ENCODE measurements around the gene EPN2.

The EPN2 gene

DNA sequence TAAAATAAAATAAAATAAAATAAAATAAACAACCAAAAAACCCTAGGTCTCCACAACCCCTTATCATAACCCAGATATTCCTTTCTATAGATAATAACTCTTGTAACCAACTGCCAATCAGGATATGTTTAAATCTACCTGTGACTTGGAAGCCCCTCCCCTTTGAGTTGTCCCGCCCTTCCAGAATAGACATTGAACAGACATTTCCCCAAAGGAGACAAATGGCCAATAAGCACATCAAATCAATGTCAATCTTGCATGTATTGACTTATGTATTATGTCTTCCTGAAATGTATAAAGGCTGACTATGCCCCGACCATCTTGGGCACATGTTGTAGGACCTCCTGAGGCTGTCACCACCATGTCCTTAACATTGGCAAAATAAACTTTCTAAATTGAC lies 139.6 kb downstream of the EPN2 start:
- DNase-seq (ENCODE audit: insufficient read length, low spot score) (no peak), FAIRE-seq (peak; percentile 62)

DNA sequence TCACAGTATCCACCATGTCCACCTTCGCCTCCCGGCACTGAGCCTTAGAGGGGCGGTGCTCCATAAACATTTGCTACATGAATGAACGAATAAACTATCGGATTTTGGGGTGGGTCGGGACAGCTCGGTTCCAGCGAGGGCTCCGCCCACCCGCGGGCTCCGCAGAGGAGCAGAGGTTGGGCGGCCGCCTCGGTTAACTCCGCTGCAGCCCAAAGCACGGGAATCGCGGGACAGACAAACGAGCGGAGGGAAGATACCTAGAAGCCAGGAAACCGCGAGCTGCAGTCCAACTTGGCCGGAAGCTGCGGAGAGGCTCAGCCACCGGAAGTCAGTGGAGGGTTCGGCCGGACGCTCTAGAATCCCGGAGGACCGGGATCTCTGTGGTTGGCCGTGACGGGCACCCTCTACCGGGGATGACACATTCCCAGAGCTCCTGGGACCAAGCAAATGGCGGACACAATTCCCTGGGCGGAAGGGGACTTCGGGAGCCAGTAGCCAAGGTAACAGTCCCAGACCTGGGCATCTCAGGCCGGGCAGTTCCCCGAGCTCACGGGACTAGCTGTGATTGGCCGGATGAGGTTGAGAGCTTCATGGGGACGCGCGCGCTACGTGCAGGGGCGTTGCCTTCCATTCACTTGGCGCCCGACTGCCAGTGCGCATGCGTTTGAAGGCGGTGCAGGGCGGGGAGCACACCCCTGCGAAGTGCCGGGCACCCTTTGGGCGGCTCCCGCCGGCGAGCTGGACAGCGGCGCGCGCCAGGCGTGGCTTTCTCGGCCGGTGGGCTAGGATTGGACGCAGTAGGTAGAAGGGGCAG lies 140.6 kb downstream of the EPN2 start:
- FAIRE-seq (no peak), DNase-seq (ENCODE audit: insufficient read length, low spot score) (peak; percentile 100)

DNA sequence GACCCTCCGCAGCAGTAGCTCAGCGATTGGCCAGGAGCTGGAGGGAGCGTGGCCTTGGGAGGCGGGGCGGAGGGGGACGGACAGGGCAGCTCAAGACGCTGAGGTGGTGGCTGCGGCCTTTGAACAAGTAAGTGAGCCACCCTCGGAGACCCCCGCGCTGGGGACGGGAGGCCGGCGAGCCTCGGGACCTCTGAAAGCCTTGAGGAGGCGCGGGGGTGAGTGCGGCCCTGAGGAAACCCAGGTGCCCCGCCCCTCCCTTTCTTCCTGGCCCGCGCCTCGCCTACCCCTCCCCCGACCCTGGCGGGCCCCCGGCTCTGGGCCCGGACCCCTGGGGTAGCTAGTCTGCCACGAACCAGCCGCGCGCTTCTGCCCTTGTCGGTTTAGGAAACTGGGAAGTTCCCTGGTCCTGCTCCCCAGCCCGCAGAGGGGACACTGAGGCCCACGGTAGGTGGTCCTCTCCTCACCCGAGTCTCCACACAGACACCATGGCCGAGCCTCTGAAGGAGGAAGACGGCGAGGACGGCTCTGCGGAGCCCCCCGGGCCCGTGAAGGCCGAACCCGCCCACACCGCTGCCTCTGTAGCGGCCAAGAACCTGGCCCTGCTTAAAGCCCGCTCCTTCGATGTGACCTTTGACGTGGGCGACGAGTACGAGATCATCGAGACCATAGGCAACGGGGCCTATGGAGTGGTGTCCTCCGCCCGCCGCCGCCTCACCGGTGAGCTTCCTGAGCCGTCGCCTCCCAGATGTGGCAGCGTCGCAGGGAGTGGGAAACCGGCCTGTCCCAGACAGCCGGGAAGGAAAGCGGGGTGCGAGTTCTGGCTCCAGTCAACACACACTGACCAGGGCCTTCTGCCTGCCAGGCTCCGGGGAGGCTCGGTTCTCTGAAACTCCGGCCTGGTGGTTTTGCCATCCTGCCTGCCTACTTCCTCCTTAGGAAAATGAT lies 141.5 kb downstream of the EPN2 start, which contains the start of gene MAPK7:
TSS of gene MAPK7 (plus strand) at position 83 of the 945 bp plus-strand sequence. CDS start at position 486, 403 bp downstream.
- peak; percentile 99 for FAIRE-seq
- DNase-seq (ENCODE audit: insufficient read length, low spot score): no peak

DNA sequence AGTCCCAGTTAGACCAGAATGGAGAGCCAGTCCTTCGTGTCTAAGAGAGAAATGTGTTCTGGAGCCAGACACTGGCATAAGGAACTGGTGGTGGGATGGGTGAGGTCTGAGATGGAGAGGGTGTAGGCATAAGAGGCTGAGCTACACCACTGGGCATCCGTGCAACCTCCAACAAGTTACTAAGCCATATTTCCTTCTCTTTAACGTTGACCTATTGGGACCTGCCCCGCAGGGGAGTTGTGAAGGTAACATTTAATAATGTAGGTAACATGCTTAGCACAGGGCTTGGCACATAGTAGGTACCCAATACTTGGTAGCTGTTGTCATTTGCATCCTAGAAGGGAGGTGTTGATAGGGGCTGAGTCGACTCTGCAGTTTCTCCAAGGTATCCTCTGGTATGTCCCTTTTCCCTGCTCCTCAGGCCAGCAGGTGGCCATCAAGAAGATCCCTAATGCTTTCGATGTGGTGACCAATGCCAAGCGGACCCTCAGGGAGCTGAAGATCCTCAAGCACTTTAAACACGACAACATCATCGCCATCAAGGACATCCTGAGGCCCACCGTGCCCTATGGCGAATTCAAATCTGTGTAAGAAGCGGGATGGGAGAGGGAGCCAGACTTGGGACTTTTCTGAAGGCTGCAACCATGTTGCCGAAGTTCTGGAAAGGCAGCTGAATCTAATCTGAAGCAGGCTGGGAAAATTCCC lies 142.3 kb downstream of the EPN2 start:
- no peak for DNase-seq (ENCODE audit: insufficient read length, low spot score)
- no peak for FAIRE-seq

DNA sequence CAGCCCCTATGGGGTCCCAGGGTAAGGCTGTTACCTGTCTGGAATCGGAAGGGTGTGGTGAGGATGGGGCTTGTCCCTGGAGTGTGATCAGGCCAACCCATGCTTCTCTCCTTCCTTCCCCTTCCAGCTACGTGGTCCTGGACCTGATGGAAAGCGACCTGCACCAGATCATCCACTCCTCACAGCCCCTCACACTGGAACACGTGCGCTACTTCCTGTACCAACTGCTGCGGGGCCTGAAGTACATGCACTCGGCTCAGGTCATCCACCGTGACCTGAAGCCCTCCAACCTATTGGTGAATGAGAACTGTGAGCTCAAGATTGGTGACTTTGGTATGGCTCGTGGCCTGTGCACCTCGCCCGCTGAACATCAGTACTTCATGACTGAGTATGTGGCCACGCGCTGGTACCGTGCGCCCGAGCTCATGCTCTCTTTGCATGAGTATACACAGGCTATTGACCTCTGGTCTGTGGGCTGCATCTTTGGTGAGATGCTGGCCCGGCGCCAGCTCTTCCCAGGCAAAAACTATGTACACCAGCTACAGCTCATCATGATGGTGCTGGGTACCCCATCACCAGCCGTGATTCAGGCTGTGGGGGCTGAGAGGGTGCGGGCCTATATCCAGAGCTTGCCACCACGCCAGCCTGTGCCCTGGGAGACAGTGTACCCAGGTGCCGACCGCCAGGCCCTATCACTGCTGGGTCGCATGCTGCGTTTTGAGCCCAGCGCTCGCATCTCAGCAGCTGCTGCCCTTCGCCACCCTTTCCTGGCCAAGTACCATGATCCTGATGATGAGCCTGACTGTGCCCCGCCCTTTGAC lies 143.5 kb downstream of the EPN2 start:
- no peak for DNase-seq (ENCODE audit: insufficient read length, low spot score)
- no peak for FAIRE-seq

DNA sequence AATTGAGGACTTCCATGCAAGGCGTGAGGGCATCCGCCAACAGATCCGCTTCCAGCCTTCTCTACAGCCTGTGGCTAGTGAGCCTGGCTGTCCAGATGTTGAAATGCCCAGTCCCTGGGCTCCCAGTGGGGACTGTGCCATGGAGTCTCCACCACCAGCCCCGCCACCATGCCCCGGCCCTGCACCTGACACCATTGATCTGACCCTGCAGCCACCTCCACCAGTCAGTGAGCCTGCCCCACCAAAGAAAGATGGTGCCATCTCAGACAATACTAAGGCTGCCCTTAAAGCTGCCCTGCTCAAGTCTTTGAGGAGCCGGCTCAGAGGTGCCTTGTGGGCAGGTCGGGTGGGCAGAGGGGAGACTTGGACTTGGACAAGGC lies 144.2 kb downstream of the EPN2 start:
- DNase-seq (ENCODE audit: insufficient read length, low spot score) (no peak), FAIRE-seq (no peak)

DNA sequence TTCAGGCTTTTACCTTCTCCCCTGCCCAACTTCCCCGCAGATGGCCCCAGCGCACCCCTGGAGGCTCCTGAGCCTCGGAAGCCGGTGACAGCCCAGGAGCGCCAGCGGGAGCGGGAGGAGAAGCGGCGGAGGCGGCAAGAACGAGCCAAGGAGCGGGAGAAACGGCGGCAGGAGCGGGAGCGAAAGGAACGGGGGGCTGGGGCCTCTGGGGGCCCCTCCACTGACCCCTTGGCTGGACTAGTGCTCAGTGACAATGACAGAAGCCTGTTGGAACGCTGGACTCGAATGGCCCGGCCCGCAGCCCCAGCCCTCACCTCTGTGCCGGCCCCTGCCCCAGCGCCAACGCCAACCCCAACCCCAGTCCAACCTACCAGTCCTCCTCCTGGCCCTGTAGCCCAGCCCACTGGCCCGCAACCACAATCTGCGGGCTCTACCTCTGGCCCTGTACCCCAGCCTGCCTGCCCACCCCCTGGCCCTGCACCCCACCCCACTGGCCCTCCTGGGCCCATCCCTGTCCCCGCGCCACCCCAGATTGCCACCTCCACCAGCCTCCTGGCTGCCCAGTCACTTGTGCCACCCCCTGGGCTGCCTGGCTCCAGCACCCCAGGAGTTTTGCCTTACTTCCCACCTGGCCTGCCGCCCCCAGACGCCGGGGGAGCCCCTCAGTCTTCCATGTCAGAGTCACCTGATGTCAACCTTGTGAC lies 144.7 kb downstream of the EPN2 start:
- no peak for FAIRE-seq
- no peak for DNase-seq (ENCODE audit: insufficient read length, low spot score)

DNA sequence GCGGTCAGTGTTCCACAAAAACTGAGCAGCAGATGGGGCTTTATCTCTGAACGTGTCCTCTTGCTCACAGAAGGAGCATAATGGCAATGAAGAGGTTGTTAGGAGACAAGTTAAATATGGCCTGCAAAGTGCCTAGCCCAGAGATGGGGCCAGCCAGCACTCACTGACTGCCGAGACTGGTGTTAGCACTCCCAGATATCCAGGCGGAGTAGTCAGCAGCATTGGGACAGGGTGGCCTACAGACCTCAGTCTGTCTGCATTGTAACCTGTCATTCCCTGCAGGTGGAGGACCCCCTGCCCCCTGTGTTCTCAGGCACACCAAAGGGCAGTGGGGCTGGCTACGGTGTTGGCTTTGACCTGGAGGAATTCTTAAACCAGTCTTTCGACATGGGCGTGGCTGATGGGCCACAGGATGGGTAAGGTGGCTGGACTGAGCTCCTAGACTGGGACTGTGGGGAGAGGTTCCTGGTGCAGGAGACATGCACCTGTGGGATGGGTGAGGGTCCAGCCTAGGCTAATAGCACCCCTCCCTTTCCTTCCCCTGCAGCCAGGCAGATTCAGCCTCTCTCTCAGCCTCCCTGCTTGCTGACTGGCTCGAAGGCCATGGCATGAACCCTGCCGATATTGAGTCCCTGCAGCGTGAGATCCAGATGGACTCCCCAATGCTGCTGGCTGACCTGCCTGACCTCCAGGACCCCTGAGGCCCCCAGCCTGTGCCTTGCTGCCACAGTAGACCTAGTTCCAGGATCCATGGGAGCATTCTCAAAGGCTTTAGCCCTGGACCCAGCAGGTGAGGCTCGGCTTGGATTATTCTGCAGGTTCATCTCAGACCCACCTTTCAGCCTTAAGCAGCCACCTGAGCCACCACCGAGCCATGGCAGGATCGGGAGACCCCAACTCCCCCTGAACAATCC lies 145.6 kb downstream of the EPN2 start:
- FAIRE-seq (no peak), DNase-seq (ENCODE audit: insufficient read length, low spot score) (no peak)

DNA sequence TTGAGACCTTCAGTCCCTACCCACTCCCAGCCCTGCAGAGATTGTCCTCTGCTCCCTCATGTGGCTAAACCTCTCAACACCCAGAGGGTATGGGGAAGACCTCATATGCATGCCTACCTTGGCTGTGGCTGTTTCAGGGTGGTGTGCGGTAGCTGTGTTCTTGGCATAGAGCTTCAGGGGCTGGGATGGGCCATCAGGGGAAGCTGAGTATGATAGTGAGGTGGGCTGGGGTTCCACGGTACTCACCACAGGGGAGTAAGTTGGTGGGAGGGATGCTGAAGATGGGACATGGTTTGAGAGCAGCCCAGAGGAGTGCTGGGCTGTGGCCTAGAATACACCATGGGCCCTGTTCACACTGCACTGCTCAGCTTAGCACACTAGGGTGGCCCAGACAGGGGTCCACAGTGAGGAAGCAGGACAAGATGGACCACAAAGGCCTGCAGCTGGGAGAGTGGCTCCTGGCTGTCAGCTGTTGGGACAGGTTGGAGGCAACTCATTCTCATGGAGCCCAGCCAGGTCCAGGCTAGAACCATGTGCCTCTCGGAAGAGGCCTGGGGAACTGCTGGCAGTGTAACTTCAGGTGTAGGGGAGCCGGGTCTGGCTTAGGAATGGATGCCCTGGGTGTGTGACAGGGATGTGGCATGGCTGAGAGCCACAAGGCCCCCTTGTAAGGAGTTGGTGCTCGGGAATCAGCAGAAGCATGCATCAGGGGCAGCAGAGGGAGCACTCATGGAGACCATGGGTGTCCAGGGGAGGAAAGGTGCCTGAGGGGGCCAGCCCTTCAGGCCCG lies 146.7 kb downstream of the EPN2 start:
- DNase-seq (ENCODE audit: insufficient read length, low spot score): no peak
- FAIRE-seq: no peak

DNA sequence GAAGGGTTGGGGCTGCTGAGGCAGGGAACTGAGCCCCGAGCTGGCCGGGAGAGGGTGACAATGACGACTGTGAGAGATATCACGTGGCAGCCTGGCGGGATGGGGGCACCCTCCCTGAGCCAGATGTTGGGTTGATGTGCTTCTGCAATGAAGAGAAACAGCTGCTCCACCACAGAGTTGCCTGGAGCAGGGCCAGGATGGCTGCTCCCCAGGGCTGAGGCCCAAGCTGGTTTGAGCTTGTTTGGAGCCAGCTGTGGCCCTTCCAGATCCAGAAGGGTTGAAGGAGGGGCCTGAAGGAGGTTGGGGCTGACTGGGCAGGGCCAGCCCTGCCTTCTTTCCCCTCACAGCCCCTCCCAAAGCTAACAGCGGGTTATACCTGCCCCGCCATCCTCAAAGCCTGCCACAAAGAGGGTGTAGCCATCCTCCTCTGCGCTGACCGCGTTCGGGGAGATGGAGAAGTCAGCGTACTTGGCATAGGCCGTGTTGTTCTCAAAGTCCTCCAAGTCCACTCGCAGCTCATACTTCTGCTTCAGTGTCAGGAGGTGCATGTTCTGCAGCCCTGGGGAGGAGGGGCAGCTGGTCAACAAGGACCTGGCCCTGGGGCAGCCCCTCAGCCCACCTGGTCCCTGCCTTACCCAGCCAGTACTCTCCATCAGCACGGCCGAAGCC lies 147.7 kb downstream of the EPN2 start:
- no peak for DNase-seq (ENCODE audit: insufficient read length, low spot score)
- no peak for FAIRE-seq

DNA sequence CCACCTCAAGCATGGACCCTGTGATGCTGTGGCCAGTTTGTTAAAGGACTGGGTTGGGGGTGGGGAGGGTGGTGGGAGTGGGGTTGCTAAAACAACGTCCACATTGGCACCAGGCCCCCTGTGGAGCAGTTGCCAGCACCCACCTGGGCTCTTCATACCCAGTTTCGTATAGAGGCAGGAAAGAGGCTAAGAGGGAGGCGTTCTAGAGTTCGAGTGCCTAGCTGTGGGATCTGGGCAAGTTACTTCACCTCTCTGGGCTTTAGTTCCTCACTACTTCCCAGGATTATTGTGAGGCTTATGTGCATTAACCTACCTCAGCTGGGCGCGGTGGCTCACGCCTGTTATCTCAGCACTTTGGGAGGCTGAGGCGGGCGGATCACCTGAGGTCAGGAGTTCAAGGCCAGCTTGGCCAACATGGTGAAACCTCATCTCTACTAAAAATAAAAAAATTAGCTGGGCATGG lies 148.4 kb downstream of the EPN2 start:
- no peak for FAIRE-seq

More for the DNA sequence above, 148.4 kb downstream of the EPN2 start:
- no peak for DNase-seq (ENCODE audit: insufficient read length, low spot score)

Measured in GM19239 (cell line).